GM21717 (cell line): ENCODE results near the gene DMAP1.

Experiments used
- ATAC-seq: cut with Tn5 transposase; IDR thresholded peaks from one replicate; pipeline ENCODE4 v1.9.1; 2021; ENCODE audit warnings: mild to moderate bottlenecking, moderate library complexity; ENCODE audit not compliant: unreplicated experiment

DMAP1 gene

DNA sequence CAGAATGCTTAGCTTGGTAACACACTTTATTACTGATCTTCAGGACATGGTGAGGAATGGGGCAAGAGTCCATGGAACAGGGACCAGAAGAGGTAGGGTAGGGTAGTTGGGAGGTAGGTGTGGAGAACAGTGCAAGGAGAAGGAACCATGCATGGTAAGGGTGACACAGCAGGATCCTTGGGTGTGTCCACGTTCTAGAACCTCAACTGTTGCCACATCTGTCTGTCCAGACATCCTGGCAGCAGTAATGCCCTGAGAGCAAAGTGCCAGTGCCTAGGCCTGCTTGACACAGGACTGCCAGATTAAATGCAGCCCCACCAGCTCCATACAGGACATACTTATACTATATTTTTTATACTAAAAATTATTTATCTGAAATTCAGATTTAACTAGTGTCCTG is 13.9 kb downstream of the DMAP1 start:
- no peak for ATAC-seq

DNA sequence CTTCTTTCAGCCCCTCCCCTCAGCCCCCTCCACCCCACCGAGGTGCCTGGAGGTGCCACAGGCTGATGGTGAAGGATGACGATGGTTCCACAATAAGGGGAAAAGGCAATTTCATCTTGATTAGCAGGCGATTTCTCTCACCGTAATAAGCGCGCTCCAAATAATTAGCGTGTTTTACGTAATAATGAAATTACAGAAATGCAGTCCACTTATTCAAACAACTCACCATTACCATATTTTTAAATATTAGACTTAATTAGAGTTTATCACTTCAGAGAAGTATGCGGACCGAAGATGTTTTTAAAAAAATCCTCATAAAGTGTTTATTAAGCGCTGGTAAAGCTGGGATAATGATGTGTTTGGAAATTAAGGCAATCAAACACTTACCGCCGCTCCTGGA is 14.9 kb downstream of the DMAP1 start:
- ATAC-seq = no peak

DNA sequence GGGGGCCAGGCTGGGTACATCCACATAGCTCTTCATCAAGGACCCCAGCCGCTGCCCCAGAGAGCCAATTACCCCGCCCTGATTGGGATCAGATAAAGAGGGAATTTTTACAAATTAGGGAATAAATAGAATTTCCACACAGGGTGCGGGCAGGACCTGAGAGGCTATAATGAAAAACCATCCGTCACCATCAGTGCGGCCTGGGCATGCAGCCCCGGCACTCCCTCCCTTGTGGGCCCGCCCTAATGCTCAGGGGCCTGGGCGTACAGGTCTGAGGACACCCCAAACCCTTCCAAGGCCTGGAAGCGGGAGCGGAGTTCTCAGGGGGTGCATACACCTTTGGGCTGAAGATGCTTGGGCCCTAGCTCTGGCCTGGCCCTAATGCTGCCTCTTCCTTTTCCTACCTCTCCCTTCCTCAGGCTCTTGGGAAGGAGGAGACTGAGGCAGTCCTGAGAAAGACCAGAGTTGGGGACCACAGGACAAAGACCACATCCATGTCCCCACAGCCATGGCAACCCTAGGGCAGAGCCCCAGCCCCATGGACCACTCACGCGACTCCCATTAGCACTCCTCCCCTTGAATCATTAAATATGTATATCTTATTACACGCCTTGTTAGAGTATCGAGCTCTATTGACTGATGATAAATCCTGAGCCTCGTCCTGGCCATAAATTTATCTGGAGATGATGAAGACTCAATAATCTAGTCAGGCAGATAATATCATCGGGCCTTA is 16.3 kb downstream of the DMAP1 start:
- ATAC-seq = no peak

DNA sequence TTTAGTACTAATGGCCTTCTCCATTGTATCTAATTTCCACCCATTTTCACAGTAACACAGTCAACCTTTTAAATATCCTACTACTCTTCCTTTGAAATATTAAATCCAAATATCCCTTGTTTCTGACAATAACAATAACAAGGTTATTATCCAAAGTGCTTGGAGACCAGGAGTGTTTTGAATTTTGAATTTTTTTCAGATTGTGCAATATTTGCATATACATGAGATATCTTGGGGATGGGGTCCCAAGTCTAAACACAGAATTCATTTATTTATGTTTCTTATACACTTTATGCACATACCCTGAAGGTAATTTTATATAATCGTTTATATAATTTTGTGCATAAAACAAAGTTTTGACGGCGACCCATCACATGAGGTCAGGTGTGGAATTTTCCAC is 17.5 kb downstream of the DMAP1 start:
- ATAC-seq = no peak

DNA sequence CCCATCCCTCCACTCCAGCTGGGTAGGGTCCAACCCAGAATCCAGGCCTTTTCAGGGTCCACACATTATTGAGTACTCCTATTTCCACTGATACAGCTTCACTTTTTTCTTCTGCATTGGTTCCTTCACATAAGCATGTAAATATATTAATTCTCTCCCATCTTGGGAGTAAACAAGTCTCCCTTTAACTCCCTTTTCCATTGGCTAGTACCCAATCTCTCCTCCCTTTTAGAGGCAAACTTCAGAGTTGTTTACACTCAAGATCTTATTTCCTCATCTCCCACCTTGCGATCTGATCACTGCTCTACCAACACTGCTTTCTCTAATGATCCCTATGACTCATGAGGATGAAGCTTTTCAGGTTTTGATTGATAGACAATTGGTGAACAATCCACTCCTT is 20.3 kb downstream of the DMAP1 start:
- ATAC-seq = no peak

DNA sequence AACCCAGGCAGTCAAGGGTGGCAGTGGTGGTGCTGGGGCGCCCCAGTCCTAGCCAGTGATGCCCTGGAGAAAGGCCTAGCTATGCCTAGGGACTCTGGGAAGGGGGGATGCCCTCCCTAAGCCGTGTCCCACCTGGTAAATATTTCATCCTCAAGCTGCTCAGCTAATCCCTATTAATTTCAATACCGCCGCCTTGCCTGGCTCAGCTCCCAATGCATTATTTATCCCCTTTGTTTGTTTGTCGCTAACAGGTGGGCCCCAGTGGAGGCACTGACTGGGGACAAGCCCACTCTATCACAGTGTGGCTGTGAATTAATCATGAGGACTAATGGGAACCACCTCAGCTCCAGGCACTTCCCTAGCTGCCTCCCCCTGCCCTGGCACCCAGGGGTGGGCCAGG is 22.5 kb downstream of the DMAP1 start:
- ATAC-seq = no peak

DNA sequence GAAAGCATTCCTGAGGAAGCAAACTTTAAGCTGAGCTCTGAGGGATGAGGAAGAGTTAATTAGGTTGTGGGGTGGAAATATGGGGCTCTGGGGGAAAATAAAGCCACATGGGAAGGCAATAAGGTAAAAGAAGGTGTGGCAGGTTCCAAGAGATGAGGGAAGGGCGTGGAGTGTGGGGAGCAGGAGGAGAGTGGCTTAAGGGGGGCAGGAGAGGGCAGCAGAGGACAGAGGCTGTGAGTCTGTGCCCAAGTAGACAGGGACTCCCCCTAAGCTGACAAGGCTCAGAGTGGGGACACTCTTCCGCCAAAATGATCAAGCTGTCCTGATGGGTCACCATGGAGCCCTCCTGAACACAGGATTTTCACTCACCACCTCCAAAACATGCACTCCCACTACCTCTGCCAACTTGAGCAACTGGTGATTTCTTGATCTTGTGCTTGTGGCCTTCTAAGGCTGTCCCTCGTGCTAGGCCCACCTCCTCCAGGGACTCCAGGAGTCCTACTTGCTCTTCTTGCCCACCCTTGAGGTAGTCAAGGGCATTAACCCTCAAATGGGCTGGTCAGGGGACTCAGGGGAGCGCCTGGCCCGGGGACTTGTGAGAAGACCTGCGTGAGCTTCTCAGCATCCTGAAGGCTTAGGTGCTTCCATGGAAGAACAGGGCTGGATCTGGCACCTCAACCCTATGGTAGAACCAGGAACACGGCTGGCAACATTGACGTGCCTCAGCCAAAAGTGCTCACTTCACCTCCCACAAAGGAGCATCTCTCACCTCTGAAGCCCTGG is 23.4 kb downstream of the DMAP1 start:
- ATAC-seq = no peak

DNA sequence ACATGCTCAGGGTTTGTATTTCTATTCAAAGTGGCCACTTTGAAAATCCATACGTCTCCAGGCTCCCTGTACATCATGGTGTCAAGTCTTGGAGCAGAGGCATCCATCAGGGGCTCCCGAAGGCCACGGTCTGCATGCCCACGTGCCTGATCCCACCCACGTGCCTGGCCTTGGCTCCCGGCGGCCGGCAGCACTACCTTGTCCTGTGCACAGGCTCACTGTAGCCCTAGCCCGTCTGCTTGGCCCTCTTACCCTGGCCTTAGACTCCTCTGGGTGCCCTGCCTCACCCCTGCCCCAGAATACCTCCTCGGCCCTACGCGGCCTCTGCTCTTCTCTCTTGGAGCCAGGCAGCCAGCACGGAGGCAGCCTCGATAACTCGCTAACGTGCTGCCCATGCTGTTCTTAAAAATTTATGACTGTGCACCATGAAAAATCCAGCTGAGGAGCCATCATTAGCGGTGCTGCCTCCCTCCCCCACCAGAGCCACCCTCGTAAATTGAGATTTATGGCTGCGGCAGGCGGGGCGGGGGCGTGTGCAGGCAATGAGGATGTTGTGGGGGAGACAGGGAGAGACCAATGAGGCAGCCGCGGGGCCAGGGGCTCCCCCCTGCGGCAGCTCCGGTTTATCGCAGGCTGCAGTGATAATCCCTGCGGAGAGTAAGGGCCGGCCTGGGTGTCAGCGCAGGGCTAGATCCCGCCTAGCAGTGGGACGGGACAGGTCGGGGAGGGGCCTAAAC is 24.6 kb downstream of the DMAP1 start:
- ATAC-seq = no peak

DNA sequence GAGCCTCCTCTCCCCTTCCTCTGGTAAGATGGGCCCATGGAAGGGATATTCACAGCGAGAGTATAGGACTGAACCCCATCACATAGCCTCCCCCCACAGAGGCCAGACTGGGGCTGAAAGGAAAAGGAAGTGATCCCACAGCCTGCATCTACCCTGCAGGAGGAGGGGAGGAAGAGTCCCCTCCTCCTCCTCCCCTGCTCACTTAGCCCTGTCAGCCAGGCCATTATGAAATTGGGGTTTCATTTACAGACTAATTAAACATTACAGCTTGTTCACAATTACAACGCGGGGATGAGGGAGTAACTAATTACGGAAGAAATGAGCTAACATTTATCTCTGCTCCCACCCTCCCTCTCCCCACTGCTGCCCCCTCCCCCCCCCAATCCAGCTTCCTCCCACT is 25.4 kb downstream of the DMAP1 start:
- ATAC-seq = no peak

DNA sequence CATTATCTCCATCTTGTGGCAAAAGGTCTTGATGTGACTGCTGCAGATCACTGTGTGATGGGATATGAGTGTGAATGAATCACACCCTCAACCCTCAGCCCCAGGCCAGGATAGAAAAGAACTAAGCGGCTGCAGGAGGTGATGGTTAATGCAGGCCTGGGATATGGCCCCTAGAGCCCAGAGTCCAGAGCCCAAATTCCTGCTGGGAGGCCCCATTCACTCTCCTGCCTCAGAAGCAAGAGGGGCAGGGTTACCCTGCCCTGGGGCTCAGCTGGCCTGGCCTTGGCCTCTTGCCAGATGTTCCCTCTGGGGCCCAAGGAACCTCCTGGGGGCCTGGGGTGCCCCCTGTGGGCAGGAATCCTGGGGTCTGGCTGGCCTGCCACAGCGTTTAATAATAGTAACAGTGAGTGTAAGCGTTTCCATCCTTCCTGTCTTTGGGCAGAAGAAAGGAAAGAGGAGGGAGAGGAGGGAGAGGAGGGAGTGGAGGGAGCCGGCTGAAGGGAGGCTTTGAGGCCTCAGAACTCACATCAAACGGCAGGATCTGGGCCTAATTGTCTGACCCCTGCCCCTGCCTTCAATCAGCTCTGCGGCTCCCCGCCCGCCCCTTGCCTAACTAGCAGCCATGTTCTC is 26.2 kb downstream of the DMAP1 start:
- no peak for ATAC-seq

DNA sequence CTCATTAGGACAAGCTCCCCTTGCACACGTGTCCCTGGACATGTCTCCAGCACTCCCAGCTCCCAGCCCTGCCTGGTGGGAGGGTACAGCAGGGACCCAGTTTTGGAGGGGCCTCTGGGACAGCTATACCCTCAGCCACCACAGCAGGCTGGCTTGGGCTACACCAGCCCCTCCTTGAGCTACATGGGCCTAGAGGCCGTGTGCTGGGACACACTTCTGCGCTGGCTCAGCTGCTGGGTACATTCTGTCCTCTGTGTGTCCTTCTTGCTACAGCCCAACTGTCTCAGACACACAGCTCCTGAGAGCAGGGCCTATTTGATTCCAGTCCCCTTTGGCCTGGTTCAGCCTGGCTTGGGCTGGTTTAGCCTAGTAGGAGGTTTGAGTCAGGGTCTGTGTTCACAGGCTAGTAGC is 26.7 kb downstream of the DMAP1 start:
- no peak for ATAC-seq

DNA sequence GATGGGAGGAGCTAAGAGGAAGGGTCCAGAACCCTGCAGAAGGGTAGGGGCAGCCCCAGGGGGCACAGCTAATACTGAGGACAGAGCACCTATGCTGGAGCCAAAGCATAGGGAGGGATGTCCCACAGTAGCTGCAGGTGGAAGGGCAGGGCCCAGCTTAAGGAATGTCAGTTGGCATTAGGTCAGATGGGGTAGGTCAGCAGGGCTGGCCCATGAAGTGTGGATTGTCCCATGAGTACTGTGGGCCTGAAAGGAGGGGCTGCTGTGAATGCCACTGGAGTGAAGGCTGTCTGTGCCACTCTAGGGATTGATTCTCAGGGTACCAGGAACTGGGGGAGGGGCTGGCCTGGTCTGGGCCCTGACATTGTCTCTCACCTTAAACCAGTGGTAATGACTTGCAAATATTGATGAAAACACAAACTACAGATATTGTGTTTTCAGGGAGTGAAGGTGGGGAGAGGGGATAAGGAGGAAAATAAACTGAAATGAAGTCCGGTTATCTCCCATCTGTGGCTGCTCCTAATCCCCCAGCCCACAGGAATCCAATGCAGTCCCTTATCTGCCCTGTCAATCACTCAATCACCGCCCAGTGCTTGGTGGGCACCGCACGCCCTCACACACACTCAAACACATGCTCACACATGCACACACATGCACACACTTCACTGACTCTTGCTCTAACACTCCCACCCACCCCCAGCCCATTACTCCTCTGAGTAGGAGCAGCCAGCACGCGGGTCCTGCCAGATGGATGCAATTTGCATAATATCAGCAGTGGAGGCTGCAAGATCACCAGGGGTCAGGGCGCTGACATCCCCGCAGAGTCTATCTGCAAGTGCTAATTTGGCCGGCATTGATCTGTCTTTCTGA is 27.8 kb downstream of the DMAP1 start:
- no peak for ATAC-seq

DNA sequence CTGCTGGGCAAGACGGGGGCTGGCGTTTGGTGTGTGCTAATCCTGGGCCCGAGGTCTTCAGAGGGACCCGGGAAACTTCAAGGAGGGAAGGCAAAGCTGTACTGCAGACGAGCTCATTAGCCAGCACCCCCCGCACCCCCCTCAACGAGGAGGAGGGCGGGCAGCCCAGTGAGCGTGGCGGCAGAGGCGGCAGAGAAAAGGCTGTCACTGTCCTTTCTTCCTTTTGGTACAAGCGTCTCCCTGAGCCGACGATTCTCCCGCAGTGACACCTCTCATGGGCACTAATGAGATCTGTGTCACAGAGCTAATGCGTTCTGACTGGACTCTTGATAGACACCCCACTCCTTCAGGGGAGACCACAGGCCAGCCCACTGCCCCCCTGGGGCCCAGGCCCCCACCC is 29.5 kb downstream of the DMAP1 start:
- ATAC-seq = no peak

DNA sequence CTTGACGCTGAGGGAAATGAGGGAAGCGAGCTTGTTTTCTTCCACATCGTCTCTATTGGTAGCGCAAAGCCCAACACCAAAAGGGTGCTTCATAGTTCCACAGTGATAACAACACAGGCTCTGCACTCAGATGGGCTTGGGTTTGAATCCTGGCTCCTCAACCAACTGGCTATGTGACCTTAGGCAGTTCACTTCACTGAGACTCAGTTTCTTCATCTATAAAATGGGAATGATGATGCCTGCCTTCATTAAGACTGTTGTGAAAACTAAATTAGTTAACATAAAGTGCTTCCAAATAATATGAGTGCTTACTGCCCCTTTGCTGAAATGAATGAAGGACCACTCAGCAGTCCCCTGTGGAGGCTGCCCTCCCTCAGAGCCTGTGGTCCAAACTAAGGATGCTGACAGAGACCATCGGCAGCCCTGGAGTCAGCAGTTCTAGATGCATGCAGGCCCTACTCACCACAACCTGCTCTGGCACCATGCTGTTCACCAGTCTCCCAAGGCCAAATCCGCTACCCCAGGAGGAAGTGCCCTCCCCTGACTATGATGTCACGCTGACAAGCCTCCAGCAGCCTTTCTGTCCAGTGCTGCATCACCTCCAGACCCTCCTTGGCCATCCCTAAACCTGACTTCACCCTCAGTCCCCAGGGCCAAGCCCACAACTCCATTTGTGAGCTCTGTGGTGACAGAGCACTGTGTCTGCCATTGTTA is 30.7 kb downstream of the DMAP1 start:
- no peak for ATAC-seq

DNA sequence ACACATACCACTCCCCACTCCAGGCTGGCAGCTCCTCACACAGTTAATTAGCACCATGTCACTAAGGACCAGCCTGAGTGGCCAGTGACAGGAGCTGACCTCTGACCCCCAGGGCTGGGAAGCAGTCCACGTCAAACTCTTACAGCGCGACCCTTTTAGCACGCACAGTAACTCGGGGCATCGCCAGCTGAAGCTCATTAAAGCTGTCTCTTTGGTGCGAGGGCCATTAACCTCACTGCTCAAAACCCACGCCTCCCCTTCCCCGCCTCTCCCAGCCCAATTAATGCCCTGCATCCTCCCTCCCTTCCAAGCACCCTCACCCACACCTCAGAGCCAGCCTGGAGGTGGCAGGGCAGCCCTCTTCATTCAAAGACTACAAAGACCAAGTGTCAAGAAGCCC is 31.7 kb downstream of the DMAP1 start:
- no peak for ATAC-seq

DNA sequence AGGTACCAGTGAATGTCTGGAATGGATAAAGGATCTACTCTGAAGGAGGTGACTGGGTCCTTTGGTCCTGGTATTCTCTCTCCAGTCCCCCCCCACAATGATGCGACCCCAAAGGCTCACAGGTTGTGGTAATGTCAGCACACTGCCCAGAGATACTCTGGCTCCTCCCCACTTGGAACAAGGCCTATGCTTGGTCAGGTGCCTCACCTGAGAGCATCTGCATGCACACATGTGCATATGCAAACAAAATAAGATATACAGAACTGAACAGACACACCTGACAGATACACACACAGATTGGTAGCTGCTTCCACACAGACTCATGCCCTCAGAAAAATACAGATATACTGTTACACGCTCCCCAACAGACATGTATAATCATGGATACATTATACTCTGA is 33.5 kb downstream of the DMAP1 start:
- ATAC-seq = no peak

DNA sequence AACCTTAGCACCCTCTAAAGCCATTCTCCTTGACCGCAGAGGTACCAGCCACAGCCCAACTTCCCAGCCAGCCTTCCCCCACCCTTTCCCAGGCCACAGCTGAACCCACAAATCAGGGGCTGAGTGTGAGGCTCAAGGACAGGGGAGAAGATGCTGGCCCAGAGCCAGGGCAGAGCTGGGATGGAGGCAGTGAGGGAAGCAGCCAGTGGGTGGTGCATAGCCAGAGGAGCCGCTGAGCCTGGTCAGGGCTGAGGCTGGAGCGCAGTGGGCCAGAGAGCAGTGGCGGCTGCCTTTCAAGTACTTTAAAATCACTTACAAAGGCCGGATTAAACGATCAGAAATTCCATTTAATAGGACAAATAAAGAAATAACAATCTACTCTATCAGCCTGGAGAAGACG is 36.3 kb downstream of the DMAP1 start:
- ATAC-seq = no peak

DNA sequence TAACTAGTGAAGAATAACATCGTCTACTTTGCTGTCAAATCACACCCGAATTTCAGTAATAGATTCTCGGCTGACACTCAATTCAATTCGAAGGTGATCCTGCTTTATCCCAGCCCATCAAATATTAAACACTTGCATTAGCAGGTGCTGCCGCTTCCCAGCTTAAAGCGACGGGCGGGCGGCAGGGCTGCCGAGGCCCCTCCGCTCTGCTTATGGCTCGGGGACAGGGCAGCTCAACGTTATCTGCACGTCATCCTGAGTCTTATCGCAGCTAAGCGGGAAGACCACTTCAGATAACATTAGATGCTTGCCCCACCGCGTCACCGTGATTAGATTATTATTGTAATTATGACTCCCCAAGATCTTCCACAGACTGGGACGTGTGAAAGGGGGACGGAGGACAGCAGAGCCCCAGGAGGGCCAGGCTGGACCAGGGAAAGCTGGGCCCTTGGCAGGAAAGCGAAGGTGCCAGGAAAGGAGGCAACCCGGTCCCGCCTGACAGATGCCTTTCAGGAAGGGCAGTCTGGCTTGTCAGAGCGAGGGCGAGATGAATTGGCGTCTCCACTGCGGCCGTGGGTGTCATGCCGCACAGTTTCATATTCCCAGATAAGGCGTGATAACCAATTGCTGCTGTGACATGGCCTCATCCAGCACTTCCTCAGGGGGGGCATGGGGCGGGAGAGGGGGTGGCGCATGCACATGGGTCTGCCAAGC is 37.0 kb downstream of the DMAP1 start:
- ATAC-seq = no peak

DNA sequence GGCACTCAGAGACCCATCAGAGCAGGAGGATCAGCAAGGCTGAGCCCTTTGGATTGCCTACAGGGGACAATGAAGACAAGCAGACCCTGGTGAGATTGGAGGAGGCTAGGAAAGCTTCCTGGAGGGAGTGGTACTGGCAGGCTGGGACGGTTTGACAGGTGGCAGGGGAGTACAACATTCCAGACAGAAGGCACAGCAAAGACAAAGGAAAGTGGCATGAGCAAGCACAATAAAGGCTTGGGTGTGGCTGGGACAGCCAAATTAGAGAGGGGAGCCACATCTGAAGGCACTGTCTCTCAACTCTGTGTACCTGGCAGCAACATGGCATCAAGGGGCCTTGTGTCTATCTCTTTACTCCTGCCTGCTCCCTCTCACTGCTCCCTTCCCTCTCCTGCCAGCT is 38.2 kb downstream of the DMAP1 start:
- no peak for ATAC-seq
